ENCODE results near the gene IL19.

DNA sequence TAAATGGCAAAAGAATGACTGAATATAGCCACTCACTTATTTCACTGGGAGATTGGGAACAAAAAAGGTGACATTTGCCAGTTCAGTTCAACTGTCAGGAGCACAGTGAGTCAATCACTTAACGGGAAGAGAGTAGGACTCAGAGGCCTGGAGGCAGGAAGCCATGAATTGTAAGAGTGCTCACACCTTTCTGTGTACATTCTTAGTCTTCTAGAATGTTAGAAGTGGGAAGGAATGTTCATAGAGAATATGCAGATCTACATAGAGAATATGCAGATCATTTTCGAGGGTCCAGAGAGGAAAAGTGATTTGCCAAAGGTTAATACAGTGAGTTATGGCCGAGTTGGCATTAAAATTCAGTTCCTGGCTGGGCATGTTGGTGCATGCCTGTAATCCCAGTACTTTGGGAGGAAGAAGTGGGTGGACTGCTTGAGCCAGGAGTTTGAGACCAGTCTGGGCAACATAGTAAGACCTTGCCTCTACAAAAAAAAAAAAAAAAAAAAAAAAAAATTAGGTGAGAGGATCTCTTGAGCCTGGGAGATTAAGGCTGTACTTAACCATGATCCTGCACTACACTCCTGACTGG is 103.1 kb downstream of the IL19 start:
- TF ChIP-seq, protein P1, sequence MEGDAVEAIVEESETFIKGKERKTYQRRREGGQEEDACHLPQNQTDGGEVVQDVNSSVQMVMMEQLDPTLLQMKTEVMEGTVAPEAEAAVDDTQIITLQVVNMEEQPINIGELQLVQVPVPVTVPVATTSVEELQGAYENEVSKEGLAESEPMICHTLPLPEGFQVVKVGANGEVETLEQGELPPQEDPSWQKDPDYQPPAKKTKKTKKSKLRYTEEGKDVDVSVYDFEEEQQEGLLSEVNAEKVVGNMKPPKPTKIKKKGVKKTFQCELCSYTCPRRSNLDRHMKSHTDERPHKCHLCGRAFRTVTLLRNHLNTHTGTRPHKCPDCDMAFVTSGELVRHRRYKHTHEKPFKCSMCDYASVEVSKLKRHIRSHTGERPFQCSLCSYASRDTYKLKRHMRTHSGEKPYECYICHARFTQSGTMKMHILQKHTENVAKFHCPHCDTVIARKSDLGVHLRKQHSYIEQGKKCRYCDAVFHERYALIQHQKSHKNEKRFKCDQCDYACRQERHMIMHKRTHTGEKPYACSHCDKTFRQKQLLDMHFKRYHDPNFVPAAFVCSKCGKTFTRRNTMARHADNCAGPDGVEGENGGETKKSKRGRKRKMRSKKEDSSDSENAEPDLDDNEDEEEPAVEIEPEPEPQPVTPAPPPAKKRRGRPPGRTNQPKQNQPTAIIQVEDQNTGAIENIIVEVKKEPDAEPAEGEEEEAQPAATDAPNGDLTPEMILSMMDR (IDR thresholded peaks at IDR 0.05) = no peak
- TF ChIP-seq EP300 (IDR thresholded peaks at IDR 0.05) = no peak
